ENCODE data around the gene KERA. TPM values are rescaled to one million over a fixed set of nuclear protein-coding genes. Genes with fewer than 3 reads are reported as not detected.

Gene KERA
- polyA plus RNA-seq, 1 donor (not counting 4 experiments of a cell fraction or from before 2014, with no cell fraction given) = not detected

DNA sequence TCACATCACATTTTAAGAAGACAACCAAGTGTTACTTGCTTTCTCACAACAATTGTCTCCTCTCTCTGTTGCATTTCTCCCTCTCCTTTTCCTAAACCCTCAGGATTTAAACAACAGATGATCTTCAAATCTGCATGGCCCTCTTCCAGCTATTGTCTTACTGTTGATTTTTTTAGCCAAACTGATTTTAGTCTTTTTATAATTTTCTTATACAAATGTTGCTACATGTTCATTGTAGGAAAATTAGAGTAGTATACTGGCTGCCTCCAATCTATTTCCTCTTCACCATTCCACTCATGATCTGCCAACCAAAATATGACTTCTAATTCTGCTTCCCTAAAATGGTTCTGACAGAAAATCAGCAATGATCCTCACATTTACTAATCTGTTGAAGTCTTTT is 1.4 kb upstream of the KERA start:
- H3K27ac ChIP-seq (ENCODE audit: control insufficient read depth, insufficient read depth, low read length) = no peak overlapping the region
- H3K9ac ChIP-seq (ENCODE audit: control insufficient read depth, extremely low read depth, insufficient read depth, low read length) = no peak overlapping the region
- FAIRE-seq = no peak
- no peak overlapping the region for H3K4me3 ChIP-seq (ENCODE audit: control insufficient read depth in 2 of 3, extremely low read depth in 1 of 3, insufficient read depth in 2 of 3, low read depth in 1 of 3, low read length in 3 of 3)
- H3K9me1 ChIP-seq (ENCODE audit: control insufficient read depth, extremely low read depth, insufficient read depth, low read length) = no peaks in the 10 kb centered on the region
- H3K9me3 ChIP-seq (ENCODE audit: control insufficient read depth, low read depth, low read length) = no peaks in the 10 kb centered on the region
- H3K27me3 ChIP-seq (ENCODE audit: control insufficient read depth, extremely low read depth, insufficient read depth, low read length) = no peaks in the 10 kb centered on the region
- no peaks in the 10 kb centered on the region for H4K20me1 ChIP-seq (ENCODE audit: control insufficient read depth, extremely low read depth, insufficient read depth, low read length)
- no peaks in the 10 kb centered on the region for H3K79me2 ChIP-seq (ENCODE audit: control insufficient read depth, insufficient read depth, low read length)
- dilution Hi-C loops (cut with MboI; ENCODE audit: extremely low pct_ligation_motif_present, low sequenced_read_pairs) = no loop called here
- H3K4me1 ChIP-seq (ENCODE audit: control insufficient read depth, extremely low read depth, insufficient read depth, low read length) = no peaks in the 10 kb centered on the region
- H3K36me3 ChIP-seq (ENCODE audit: control insufficient read depth in 2 of 2, extremely low read depth in 1 of 2, insufficient read depth in 2 of 2, low read length in 2 of 2) = no peaks in the 10 kb centered on the region
- no peak for TF ChIP-seq EZH2 (IDR thresholded peaks at IDR 0.05; ENCODE audit: low read length)
- TF ChIP-seq, protein P1, sequence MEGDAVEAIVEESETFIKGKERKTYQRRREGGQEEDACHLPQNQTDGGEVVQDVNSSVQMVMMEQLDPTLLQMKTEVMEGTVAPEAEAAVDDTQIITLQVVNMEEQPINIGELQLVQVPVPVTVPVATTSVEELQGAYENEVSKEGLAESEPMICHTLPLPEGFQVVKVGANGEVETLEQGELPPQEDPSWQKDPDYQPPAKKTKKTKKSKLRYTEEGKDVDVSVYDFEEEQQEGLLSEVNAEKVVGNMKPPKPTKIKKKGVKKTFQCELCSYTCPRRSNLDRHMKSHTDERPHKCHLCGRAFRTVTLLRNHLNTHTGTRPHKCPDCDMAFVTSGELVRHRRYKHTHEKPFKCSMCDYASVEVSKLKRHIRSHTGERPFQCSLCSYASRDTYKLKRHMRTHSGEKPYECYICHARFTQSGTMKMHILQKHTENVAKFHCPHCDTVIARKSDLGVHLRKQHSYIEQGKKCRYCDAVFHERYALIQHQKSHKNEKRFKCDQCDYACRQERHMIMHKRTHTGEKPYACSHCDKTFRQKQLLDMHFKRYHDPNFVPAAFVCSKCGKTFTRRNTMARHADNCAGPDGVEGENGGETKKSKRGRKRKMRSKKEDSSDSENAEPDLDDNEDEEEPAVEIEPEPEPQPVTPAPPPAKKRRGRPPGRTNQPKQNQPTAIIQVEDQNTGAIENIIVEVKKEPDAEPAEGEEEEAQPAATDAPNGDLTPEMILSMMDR (optimal IDR thresholded peaks at IDR 0.05 in 1 of 3, IDR thresholded peaks at IDR 0.05 in 1 of 3, conservative IDR thresholded peaks at IDR 0.05 in 1 of 3; ENCODE audit: extremely low read depth in 1 of 3, insufficient read depth in 2 of 3, low read length in 3 of 3) = no peak
- H3K4me2 ChIP-seq (ENCODE audit: control insufficient read depth, extremely low read depth, insufficient read depth, low read depth, low read length) = no peak overlapping the region
- DNase-seq (ENCODE audit: low read depth, low spot score) = no peak
- no peak overlapping the region for H2AFZ ChIP-seq (ENCODE audit: control insufficient read depth, low read length)

DNA sequence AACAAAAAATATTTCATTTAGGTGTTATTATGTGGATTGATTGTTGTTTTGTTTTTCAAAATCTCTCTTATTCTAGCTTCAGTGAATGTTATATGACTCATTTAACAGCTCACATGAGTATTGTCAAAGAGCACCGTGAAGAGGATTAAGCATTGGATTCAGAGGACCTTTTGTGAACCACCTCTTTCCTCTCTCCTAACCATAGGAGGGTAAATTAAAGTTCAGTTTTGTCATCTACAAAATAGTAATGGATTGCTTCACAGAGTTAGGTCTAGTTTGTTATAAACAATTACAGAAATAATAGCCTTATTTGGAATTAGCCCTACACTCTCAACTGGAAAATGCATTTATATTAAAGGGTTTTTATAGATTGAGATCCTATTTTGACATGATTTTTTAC is 962 bp upstream of the KERA start:
- FAIRE-seq = no peak
- Histone ChIP-seq H3K36me3 (ENCODE audit: control insufficient read depth in 2 of 2, extremely low read depth in 1 of 2, insufficient read depth in 2 of 2, low read length in 2 of 2) (no peaks in the 10 kb centered on the region), H3K4me1 (ENCODE audit: control insufficient read depth, extremely low read depth, insufficient read depth, low read length) (no peaks in the 10 kb centered on the region), H3K4me2 (ENCODE audit: control insufficient read depth, extremely low read depth, insufficient read depth, low read depth, low read length) (no peak overlapping the region), H3K9ac (ENCODE audit: control insufficient read depth, extremely low read depth, insufficient read depth, low read length) (no peak overlapping the region), H2AFZ (ENCODE audit: control insufficient read depth, low read length) (no peak overlapping the region), H3K4me3 (ENCODE audit: control insufficient read depth in 2 of 3, extremely low read depth in 1 of 3, insufficient read depth in 2 of 3, low read depth in 1 of 3, low read length in 3 of 3) (no peak overlapping the region), H4K20me1 (ENCODE audit: control insufficient read depth, extremely low read depth, insufficient read depth, low read length) (no peaks in the 10 kb centered on the region), H3K27me3 (ENCODE audit: control insufficient read depth, extremely low read depth, insufficient read depth, low read length) (no peaks in the 10 kb centered on the region), H3K79me2 (ENCODE audit: control insufficient read depth, insufficient read depth, low read length) (no peaks in the 10 kb centered on the region), H3K9me3 (ENCODE audit: control insufficient read depth, low read depth, low read length) (no peaks in the 10 kb centered on the region), H3K9me1 (ENCODE audit: control insufficient read depth, extremely low read depth, insufficient read depth, low read length) (no peaks in the 10 kb centered on the region), H3K27ac (ENCODE audit: control insufficient read depth, insufficient read depth, low read length) (no peak overlapping the region)
- no peak for DNase-seq (ENCODE audit: low read depth, low spot score)
- dilution Hi-C loops (cut with MboI; ENCODE audit: extremely low pct_ligation_motif_present, low sequenced_read_pairs) = no loop called here
- TF ChIP-seq EZH2 (IDR thresholded peaks at IDR 0.05; ENCODE audit: low read length) = no peak
- TF ChIP-seq, protein P1 (optimal IDR thresholded peaks at IDR 0.05 in 1 of 3, IDR thresholded peaks at IDR 0.05 in 1 of 3, conservative IDR thresholded peaks at IDR 0.05 in 1 of 3; ENCODE audit: extremely low read depth in 1 of 3, insufficient read depth in 2 of 3, low read length in 3 of 3) = no peak
